Erythroblast (primary cell): ENCODE measurements around the gene CD46.

ENCODE experiments used
- DNase-seq, 2 experiments: peaks; one replicate each; lab custom pipeline; 2025; lab: John Stamatoyannopoulos, UW
- GATA1 ChIP-seq: IDR thresholded peaks from 2 replicates; pipeline ENCODE4 v1.6.1; 2011; ENCODE audit warnings: low read depth, mild to moderate bottlenecking, control low read depth, low read length, moderate library complexity
- POLR2A ChIP-seq: IDR thresholded peaks from 2 replicates; pipeline ENCODE4 v1.6.1; 2011; ENCODE audit warnings: mild to moderate bottlenecking, low read length

CD46 gene

DNA sequence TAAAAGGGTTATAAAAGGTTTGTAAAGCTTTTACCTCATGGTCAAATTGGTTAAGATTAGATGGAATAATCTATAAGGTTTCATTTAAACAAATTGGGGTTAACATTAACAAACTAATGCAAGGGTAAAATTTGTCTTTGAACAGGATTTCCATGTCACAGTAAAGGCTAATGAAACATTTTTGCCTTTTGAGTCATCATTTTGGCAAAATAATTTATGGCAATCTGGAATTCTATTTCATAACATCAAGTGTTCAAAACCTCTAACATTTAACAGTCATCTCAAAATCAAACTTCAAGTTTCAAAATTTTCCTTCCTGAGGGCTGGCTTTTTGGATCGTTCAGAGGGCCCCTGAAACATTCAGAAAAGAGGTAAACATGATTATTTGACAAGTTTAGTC lies 6.6 kb upstream of the CD46 start:
- no peak for TF ChIP-seq GATA1
- no peak for TF ChIP-seq POLR2A
- DNase-seq: no peak

DNA sequence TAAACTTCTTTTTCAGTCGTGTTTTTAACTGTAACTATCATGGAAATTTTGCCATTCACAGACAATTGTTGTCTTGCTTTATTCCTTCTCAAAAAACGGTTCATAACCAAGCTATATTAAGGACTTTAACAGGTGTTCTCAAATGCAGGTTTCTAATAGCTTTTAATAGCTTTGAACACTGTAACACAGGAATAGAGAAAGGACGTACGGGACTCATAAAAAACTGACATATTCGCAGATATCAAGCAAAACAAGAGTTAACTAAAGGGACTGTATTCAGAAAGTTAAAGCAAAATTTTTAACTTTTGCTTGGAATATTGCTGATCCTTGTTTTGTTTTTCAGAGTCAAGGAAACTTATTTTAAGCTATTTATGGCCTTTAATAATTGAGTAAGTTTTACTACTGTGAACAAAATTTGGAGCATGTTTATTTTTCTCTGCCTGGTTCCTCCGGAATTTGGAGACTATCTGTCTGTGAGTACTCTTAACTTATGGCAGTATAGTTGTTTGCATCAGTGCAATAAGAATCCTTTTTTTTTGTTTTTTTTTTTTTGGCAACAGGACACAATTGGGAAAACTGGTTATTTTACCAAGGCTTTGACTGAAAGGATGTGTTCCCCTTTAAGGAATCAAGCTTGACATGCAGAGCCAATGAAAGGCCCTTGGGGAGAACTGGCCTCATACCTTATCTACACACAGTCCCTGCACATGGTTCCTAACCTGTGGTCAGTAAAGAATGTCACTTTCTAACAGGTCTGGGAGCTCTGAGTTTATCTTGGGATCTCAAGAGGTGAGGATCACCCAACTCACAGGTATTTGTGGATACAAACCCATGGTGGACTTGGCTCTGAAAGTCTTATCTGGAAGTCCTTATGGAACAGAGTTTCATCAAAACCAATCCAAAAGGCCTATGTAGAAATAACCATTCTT lies 5.8 kb upstream of the CD46 start:
- TF ChIP-seq GATA1 (no peak), POLR2A (no peak)
- DNase-seq: peak in 1 of 2 experiments; percentile 30

DNA sequence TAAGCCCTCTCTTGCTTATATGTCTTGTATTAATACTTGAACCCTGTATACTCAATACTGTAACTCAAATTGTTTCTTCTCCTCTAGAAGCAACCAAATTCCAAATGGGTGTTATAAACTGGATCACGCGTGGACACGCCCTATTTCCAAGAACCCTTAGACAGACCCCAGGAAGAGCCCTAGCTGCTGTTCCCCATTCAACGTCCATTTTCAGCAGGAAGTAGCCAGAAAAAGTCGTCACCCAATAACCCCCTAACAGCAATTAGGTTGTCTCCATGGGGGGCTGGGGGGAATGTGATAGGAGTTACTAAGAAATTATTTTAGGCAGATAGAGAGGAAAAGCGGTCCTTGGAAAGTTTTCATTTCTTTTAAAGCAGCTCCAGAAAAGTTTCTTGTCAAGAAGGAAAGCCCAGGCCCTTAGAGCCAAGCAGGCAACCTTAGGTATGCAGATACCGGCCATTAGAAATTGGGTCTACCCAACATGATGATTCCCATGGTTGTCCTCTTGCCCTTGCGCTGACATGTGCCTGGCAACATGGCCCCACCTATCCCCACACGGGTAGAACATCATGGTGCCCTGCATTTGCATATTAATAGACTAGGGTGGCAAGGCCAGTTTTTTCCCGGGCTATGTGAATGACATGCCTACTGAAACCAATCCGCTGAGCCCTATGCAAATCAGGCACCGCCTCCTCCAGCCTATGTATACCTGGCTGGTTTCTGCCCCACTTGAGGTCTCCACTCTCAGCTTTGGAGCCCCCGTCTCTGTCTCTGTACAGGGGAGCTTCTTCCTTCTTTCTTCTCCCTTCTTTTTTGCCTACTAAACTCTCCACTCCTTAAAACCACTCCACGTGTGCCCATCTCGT lies 4.0 kb upstream of the CD46 start:
- TF ChIP-seq GATA1 (no peak), POLR2A (no peak)
- no peak for DNase-seq

DNA sequence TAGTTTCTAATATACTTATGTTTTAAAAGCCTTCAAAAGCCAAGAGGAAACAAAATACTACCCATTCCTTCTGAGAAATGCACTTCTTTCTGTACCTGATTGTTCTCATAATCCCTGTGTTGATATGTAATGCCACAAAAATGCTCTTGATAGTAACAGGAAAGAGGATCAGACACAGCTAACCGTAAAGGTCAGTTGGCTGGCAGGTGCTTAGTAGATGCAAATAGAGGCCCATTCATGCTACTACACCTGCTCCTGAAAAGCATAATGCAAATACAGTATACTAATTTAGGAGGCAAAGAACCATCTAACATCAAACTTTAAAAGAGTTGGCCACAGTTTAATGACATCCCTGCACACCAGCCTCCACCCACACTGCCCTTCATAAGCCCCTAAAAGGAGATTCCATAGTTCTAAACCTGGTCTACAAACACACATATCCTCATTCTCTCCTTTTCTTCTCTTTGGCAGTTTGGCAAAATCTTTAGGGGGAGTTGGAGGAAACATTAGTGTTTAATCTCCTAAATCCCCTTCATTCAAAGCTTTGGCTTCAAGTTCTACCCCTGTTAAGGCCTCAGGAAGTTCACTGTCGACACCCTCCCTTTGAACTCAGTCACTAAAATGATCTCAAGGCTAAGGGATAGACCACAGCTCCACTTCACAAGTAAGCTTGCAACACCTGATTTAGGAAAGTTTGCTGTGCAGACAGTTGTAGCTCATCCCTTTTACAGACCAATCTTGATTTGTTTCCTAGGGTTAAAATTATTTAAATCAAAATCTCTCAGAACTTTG lies 2.9 kb upstream of the CD46 start:
- DNase-seq: no peak
- no peak for TF ChIP-seq POLR2A

DNA sequence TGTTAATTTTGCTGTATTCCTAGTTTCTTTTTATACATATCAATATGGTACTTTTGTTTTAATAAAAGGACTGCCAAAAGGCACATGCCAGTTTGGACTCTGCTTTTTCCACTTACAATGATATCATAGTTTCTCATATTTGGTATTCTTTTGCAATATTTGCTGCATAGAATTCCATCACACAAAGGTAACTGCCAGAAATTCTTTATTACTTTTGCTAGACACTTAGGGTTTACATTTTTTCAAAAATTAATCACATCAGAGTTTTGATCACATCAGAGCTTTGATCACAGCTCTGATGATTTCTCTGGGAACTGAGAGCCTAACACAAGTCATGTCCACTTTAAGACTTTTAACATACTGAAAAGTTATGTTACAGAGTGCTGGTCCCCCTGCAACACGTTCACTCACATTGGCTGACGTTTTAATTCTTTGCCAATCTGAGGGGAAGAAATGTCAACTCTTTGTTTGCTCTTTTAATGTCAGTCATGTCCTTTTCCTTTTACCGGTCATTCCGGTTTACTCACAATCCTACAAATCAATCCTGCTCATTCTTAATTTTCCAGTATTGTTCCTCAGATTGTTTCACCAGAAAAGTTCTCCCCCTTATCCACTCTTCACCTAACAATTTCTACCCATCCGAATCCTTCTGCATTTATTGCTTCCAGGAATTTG lies 1.1 kb upstream of the CD46 start:
- DNase-seq: no peak
- TF ChIP-seq POLR2A: no peak
- TF ChIP-seq GATA1: no peak

DNA sequence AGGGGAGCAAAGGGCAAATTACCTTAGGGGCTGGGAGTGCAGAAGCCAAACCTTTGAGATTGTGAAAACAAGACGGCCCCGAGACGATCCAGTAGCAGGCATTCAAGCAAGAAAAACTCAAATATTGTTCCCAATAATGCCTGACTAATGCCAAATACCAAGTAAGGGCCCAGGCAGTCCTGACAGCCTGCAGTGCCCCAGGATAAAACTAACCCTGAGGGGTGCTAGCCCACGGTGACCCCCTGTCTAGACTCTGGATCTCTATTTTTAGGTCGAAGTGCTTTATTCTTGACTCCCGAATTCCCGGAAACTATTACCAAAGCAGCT lies 428 bp upstream of the CD46 start:
- DNase-seq: peak in 1 of 2 experiments; percentile 57

DNA sequence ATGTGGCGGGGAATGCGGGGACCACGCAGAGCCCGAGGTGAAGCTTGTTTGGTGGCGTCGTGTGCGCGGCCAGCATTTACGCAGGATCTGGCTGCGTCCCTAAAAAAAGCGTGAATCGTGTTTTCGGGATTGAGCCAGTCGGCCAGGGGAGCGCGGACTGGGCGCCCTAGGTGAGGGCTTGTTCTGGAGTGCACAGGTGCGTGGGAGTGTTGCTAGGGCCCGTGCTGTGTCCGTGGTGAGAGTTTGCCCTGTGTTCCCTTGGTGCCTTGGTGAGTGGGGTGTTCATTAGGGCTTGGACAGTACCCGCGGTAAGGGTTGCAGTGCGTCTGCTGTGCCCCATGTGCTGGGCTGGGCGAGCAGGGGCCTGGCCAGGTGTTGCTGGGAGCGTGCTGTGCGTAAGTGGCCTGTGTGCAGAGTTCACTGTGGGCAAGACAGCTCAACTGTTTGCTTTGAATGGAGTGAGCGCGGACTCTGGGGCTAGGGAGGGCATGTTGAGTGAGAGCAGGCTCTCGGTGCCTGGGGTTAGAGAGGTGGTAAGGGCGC lies 673 bp downstream of the CD46 start:
- DNase-seq: peak; percentile 65 to 72

DNA sequence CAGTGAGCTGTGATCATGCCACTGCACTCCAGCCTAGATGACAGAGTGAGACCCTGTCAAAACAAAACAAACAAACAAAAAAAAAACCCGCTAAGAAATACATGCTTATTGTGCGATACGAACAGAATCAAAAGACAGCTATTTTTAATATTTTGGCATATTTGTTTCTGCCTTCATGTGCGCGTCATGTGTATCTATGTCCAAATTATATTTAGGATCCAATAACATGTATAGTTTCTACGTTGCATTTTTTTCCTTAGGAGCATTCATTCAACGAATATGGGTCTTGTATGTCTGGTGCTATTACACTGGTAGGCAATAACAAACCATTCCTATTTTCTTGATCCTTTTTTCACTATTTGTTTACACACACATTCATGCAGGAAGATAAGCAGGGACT lies 1.8 kb downstream of the CD46 start:
- DNase-seq: no peak
- no peak for TF ChIP-seq GATA1
- no peak for TF ChIP-seq POLR2A

More for the DNA sequence above, 673 bp downstream of the CD46 start:
- TF ChIP-seq GATA1 (no peak), POLR2A (no peak)

DNA sequence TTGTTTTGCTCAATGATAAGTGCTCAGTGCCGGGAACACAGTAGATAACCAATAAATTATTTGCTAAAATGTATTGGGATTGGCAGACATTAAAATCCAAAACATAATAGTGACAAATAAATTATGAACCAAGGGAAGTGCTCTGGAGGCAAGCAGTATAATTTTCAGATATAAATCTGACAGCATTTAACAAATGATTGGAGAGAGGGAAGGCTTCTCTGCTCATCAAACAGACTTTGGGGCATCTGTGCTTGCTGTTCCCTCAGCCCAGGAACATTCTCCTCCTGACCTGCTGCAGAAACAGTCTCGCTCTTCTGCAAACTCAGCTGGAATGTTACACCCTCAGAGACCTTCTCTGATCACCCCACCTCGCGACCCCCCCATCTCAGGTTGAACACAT lies 2.2 kb downstream of the CD46 start:
- TF ChIP-seq GATA1 (no peak), POLR2A (no peak)
- peak in 1 of 2 experiments; percentile 27 for DNase-seq

DNA sequence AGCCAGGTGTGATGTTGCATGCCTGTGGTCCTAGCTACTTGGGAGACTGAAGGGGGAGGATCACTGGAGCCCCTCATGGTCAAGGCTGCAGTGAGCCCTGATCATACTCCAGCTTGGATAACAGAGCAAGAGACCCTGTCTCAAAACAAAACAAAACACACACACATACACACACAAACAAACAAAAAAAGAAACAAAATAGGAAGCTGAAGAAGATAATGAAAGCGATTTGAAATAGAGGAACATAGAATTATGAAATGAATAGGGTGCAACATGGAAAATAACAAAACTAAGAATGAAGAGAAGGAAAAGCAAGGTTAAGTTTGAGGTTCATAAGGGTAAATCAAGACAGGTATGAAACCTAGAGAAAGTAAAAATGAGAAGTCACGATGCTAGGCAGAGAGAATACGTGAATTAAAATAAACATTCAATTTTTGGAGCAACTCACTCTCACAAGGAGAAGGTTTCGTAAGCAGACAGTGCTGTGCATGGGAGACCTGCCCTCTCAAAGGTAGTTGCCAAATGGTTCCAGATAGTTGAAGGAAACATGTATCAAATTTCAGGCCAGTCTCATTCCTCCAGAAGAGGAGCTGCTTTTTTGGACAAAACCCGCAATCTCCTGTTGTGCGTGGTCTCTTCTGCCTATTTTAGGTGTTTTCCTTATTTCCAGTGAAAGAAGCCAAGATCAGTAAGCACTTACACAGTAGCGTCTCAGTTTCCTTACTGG lies 3.3 kb downstream of the CD46 start:
- TF ChIP-seq POLR2A: no peak
- no peak for TF ChIP-seq GATA1
- no peak for DNase-seq

DNA sequence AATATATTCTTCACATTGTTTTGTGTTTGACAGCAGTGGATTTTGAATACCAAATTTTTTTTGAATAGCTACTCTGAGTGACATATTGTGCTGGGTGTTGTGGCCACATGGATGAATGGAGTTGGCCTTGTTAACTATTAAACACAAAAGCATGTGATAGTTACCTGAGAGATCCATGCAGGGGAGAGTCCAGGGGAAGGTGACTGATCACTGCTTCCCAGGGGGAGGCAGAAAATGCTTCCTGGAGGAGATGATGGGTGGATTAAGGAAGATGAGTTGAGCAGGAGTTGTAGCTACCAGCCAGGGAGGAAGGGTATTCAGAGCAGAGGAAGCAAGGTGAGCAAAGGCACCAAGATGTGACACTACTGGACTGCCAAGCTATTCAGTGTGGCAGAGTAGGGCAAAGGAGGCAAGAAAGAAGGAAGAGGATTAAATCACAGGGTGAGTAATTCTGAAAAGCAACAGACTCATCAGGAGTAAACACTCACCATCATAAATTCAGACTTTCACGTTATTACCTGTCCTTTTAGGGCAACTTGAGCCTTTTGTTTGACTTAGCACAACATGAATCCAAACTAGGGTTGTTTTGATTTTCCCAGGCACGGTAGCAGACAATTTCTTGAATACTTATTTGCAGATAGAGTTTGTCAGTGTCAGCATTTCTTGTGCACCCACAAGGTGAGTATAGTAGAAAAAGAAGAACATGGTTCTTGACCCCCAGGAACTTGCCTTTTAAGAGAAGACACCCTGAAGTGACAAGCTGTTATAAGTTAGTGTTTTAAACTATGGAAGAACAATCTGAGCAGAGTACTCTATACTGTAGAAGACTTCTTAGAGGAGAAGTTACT lies 4.2 kb downstream of the CD46 start:
- no peak for DNase-seq
- TF ChIP-seq GATA1 (no peak), POLR2A (no peak)

DNA sequence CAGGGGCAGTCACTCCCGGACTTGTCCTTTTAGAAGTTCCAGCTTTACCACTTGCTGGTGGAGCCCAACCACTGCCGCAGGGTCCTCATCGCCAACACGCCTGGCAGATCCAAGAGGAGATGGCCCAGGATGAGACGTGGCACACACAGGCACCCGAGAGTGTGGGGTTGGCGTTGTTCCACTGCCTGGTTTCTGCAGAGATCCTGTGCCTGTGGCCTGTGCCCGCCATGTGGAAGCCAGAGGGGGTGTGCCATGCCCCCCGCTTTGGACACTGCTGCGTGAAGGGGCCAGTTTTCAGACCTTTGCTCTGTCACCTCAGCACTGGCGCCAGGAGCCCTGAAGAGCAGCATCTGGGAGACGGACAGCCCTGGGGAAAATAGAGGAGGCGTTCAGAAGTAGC lies 10.8 kb downstream of the CD46 start:
- no peak for DNase-seq
- TF ChIP-seq POLR2A: no peak
- TF ChIP-seq GATA1: no peak
